Measurements from ENCODE around the gene MTARC1. TPM values are rescaled to one million over a fixed set of nuclear protein-coding genes. Genes with fewer than 3 reads are reported as not detected.

Gene MTARC1
- total RNA-seq, 2 experiments from 2014 or later: not detected

DNA sequence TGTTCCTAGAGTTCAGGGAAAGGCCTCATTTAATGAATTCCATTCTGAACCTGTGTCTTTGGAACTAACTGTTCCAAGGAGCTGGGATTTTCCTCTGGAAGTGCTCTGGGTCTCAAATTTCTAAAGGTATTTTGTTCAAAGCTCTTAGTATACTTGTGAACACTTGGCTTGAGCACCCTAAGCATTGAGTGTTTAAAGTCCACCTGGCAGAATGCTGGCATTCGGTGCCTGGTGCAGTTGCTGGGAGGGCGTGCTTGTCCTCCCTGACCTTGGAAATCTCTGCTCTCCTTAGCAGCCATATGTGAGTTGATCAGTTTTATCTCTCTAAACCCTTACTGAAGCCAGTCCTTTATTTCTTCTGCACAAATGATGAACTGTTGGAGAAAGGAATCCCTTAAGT, 35.6 kb upstream of the MTARC1 start:
- no peaks in the 10 kb centered on the region for H3K79me2 ChIP-seq (ENCODE audit: insufficient read depth, low read depth, low read length)
- H3K4me1 ChIP-seq (ENCODE audit: insufficient read depth, low read length, poor library complexity, severe bottlenecking): no peaks in the 10 kb centered on the region
- no peak overlapping the region for H3K27ac ChIP-seq (ENCODE audit: low read depth, low read length, poor library complexity, severe bottlenecking)
- H3K36me3 ChIP-seq (ENCODE audit: insufficient read depth, low read length): no peaks in the 10 kb centered on the region
- BruUV-seq (replicated peaks): no TSS peak
- ChIA-PET CTCF (ENCODE audit: unreplicated experiment) (no interaction called here), POLR2A (no interaction called here)
- H3K4me3 ChIP-seq (ENCODE audit: low read depth, low read length, poor library complexity, severe bottlenecking): no peak overlapping the region
- H3K9me2 ChIP-seq (ENCODE audit: insufficient read depth, low read length): no peaks in the 10 kb centered on the region
- H2AFZ ChIP-seq (ENCODE audit: low read length): no peak overlapping the region
- intact Hi-C loops (cut with micrococcal nuclease; ENCODE audit: unreplicated experiment): no loop called here
- H3K4me2 ChIP-seq (ENCODE audit: low read length): no peak overlapping the region
- TF ChIP-seq, protein P1, sequence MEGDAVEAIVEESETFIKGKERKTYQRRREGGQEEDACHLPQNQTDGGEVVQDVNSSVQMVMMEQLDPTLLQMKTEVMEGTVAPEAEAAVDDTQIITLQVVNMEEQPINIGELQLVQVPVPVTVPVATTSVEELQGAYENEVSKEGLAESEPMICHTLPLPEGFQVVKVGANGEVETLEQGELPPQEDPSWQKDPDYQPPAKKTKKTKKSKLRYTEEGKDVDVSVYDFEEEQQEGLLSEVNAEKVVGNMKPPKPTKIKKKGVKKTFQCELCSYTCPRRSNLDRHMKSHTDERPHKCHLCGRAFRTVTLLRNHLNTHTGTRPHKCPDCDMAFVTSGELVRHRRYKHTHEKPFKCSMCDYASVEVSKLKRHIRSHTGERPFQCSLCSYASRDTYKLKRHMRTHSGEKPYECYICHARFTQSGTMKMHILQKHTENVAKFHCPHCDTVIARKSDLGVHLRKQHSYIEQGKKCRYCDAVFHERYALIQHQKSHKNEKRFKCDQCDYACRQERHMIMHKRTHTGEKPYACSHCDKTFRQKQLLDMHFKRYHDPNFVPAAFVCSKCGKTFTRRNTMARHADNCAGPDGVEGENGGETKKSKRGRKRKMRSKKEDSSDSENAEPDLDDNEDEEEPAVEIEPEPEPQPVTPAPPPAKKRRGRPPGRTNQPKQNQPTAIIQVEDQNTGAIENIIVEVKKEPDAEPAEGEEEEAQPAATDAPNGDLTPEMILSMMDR (conservative IDR thresholded peaks at IDR 0.05; ENCODE audit: low read length): no peak
- no peak for TF ChIP-seq EZH2phosphoT487 (IDR thresholded peaks at IDR 0.05; ENCODE audit: borderline replicate concordance, low read depth, low read length)
- H3K9me3 ChIP-seq (ENCODE audit: low read length): no peaks in the 10 kb centered on the region
- H4K20me1 ChIP-seq (ENCODE audit: insufficient read depth, low read length): no peaks in the 10 kb centered on the region
- DNase-seq (ENCODE audit: low spot score): no peak

DNA sequence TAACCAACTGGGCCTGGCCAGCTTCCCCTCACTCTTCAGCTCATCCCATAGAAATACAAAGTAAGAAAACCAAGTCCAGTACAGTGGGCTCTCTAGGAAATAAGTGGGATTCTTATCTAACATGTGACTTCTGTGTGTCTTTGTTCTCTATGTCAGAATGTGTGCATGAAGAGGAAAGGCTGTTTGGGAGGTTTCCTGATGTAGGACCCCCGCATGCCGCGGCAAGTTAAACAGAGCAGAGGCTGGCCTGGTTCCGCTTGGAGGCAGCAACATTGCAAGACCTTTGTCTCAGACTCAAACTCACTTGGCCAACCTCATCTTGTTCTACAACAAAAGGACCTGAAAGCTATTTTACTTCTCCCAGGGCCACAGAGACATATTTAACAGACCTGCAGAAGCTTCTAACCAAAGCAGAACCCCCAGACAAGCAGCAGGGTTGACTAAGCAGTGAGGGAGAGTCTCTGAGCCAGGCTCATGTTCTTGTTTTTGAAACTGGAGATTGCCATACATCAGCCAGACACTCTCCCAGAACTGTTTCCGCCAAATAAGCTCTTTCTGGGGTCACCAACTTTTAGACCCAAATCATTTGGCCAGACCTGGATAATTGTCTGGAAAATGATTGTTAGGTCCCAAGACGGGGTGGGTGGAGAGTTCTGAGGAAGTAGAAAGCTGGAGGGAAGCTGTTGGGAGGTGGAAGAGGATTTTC, 32.3 kb upstream of the MTARC1 start:
- ChIA-PET POLR2A (no interaction called here), CTCF (ENCODE audit: unreplicated experiment) (no interaction called here)
- H3K4me2 ChIP-seq (ENCODE audit: low read length): no peak overlapping the region
- H3K27ac ChIP-seq (ENCODE audit: low read depth, low read length, poor library complexity, severe bottlenecking): no peak overlapping the region
- H3K9me3 ChIP-seq (ENCODE audit: low read length): no peaks in the 10 kb centered on the region
- intact Hi-C loops (cut with micrococcal nuclease; ENCODE audit: unreplicated experiment): no loop called here
- no peaks in the 10 kb centered on the region for H3K4me1 ChIP-seq (ENCODE audit: insufficient read depth, low read length, poor library complexity, severe bottlenecking)
- H3K36me3 ChIP-seq (ENCODE audit: insufficient read depth, low read length): no peaks in the 10 kb centered on the region
- DNase-seq (ENCODE audit: low spot score): no peak
- H3K79me2 ChIP-seq (ENCODE audit: insufficient read depth, low read depth, low read length): no peaks in the 10 kb centered on the region
- no TSS peak for BruUV-seq (replicated peaks)
- no peak overlapping the region for H3K4me3 ChIP-seq (ENCODE audit: low read depth, low read length, poor library complexity, severe bottlenecking)
- no peaks in the 10 kb centered on the region for H4K20me1 ChIP-seq (ENCODE audit: insufficient read depth, low read length)
- TF ChIP-seq, protein P1 (conservative IDR thresholded peaks at IDR 0.05; ENCODE audit: low read length): no peak
- no peak for TF ChIP-seq EZH2phosphoT487 (IDR thresholded peaks at IDR 0.05; ENCODE audit: borderline replicate concordance, low read depth, low read length)
- no peak overlapping the region for H2AFZ ChIP-seq (ENCODE audit: low read length)
- H3K9me2 ChIP-seq (ENCODE audit: insufficient read depth, low read length): no peaks in the 10 kb centered on the region

DNA sequence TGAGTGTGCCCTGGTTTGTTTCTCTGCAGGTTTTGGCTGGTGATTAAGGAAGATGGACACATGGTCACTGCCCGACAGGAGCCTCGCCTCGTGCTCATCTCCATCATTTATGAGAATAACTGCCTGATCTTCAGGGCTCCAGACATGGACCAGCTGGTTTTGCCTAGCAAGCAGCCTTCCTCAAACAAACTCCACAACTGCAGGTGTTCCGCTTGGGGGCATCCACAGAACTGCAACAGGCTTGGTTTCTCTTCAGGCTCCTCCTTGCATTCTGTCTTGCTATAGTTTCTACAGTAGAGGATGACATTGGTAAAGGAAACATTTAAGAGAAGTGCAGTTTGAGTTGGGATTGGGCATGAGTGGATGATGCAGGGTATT, 31.8 kb upstream of the MTARC1 start:
- Histone ChIP-seq H3K9me2 (ENCODE audit: insufficient read depth, low read length) (no peaks in the 10 kb centered on the region), H3K4me2 (ENCODE audit: low read length) (no peak overlapping the region), H3K9me3 (ENCODE audit: low read length) (no peaks in the 10 kb centered on the region), H3K79me2 (ENCODE audit: insufficient read depth, low read depth, low read length) (no peaks in the 10 kb centered on the region), H2AFZ (ENCODE audit: low read length) (no peak overlapping the region), H3K4me3 (ENCODE audit: low read depth, low read length, poor library complexity, severe bottlenecking) (no peak overlapping the region), H3K4me1 (ENCODE audit: insufficient read depth, low read length, poor library complexity, severe bottlenecking) (no peaks in the 10 kb centered on the region), H3K27ac (ENCODE audit: low read depth, low read length, poor library complexity, severe bottlenecking) (no peak overlapping the region), H4K20me1 (ENCODE audit: insufficient read depth, low read length) (no peaks in the 10 kb centered on the region), H3K36me3 (ENCODE audit: insufficient read depth, low read length) (no peaks in the 10 kb centered on the region)
- no peak for DNase-seq (ENCODE audit: low spot score)
- no TSS peak for BruUV-seq (replicated peaks)
- intact Hi-C loops (cut with micrococcal nuclease; ENCODE audit: unreplicated experiment): no loop called here
- ChIA-PET POLR2A (no interaction called here), CTCF (ENCODE audit: unreplicated experiment) (no interaction called here)
- TF ChIP-seq EZH2phosphoT487 (IDR thresholded peaks at IDR 0.05; ENCODE audit: borderline replicate concordance, low read depth, low read length): no peak
- TF ChIP-seq, protein P1 (conservative IDR thresholded peaks at IDR 0.05; ENCODE audit: low read length): no peak
